Glutamatergic neuron (in vitro differentiated cells): ENCODE results near the gene LAMC1. TPM values are rescaled to one million over a fixed set of nuclear protein-coding genes. Genes with fewer than 3 reads are reported as not detected.

Source experiments
- DNase-seq: peaks from one replicate; pipeline ENCODE4 v3.0.0; 2022
- H3K27ac Mint-ChIP-seq: one replicate; pipeline ENCODE4 v1.8.0; 2020; ENCODE audit warnings: mild to moderate bottlenecking, mixed read lengths, inconsistent platforms; ENCODE audit not compliant: unreplicated experiment
- H3K27me3 Mint-ChIP-seq: one replicate; pipeline ENCODE4 v1.8.0; 2020; ENCODE audit warnings: mild to moderate bottlenecking, moderate library complexity, mixed read lengths, inconsistent platforms; ENCODE audit not compliant: unreplicated experiment
- H3K36me3 Mint-ChIP-seq: one replicate; pipeline ENCODE4 v1.8.0; 2020; ENCODE audit warnings: mild to moderate bottlenecking, mixed read lengths, inconsistent platforms; ENCODE audit not compliant: unreplicated experiment
- H3K4me1 Mint-ChIP-seq: one replicate; pipeline ENCODE4 v1.8.0; 2020; ENCODE audit warnings: mild to moderate bottlenecking, low read depth, mixed read lengths, inconsistent platforms; ENCODE audit not compliant: unreplicated experiment
- H3K4me3 Mint-ChIP-seq: one replicate; pipeline ENCODE4 v1.8.0; 2020; ENCODE audit warnings: mild to moderate bottlenecking, mixed read lengths, inconsistent platforms; ENCODE audit not compliant: unreplicated experiment
- H3K9me3 Mint-ChIP-seq: one replicate; pipeline ENCODE4 v1.8.0; 2020; ENCODE audit warnings: mild to moderate bottlenecking, moderate library complexity, mixed read lengths, inconsistent platforms; ENCODE audit not compliant: unreplicated experiment
- total RNA-seq: library from RNA; stranded (reverse); fragmentation: NEBNext Ultra II Directional; extraction: Animal tissue kit (Norgen Biotek cat#: 25700); gene quantifications from one replicate; pipeline ENCODE4 v1.2.1, GENCODE V29; 2021; ENCODE audit not compliant: unreplicated experiment
- TF ChIP-seq, protein P1 (sequence below): fragments of 200-600 bp; sonication (generic); IDR thresholded peaks from one replicate; pipeline ENCODE4 v1.5.0; 2021; ENCODE audit not compliant: partially characterized antibody, unreplicated experiment

Gene LAMC1
- total RNA-seq, 1 donor from 2014 or later = 51.8 TPM

DNA sequence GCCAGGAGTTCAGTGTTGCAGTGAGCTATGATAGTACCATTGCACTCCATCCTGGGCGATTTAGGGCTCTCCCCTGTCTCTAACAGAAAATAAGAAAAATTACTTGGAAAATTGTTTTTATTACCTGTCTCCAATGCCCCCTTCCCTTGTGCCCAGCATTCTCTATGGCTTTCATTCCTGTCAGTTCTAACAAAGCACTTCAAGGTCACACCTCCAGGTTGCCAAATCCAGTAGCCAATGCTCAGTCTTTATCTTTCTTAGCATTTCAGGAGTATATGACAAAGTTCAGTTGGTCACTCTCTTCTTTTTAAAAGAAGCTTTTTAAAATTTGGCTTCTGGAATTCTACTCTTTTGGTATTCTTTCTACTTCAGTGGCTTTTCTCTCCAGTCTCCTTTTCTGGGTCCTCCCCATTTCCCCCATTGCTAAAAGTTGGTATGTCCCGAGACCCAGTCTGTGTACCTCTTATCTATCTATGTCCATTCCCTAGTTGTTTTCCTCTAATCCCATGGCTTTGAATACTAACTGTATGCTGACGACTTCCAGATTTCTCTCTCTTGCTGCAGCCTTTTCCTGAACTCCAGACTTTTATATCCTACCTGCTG lies 69.9 kb downstream of the LAMC1 start:
- DNase-seq = no peak
- Mint-ChIP-seq H3K9me3 (peaks cover 2% of the 10 kb centered on the region), H3K27me3 (peaks cover 1% of the 10 kb centered on the region), H3K4me3 (no peak overlapping the region), H3K27ac (no peak overlapping the region), H3K36me3 (no peaks in the 10 kb centered on the region), H3K4me1 (peaks cover 22% of the 10 kb centered on the region)
- TF ChIP-seq, protein P1, sequence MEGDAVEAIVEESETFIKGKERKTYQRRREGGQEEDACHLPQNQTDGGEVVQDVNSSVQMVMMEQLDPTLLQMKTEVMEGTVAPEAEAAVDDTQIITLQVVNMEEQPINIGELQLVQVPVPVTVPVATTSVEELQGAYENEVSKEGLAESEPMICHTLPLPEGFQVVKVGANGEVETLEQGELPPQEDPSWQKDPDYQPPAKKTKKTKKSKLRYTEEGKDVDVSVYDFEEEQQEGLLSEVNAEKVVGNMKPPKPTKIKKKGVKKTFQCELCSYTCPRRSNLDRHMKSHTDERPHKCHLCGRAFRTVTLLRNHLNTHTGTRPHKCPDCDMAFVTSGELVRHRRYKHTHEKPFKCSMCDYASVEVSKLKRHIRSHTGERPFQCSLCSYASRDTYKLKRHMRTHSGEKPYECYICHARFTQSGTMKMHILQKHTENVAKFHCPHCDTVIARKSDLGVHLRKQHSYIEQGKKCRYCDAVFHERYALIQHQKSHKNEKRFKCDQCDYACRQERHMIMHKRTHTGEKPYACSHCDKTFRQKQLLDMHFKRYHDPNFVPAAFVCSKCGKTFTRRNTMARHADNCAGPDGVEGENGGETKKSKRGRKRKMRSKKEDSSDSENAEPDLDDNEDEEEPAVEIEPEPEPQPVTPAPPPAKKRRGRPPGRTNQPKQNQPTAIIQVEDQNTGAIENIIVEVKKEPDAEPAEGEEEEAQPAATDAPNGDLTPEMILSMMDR = no peak

DNA sequence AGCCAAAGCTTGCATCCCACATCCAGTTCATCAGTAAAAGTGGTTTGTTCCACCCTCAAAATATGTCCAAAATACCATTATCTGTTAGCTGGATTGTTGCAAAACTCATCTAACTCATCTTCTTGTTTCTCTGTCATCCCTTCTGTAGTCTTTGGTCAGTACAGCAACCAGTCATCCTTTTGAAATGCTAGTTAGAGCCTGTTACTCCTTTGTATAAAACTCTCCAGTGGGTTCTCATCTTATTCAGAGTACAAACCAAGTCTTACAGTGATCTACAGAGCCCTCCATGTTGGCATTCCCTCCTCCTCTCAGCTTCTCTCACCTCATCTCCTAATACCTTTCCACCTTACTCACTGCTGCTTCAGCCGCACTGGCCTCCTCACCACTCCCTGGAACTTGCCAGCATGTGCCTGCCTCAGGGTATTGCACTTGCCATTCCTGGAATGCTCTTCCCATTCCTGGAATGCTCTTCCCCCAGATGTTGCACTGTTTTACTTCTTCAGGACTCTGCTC lies 70.6 kb downstream of the LAMC1 start:
- Mint-ChIP-seq H3K36me3 (no peaks in the 10 kb centered on the region), H3K4me3 (no peak overlapping the region), H3K27ac (no peak overlapping the region), H3K4me1 (peaks cover 22% of the 10 kb centered on the region), H3K9me3 (peaks cover 2% of the 10 kb centered on the region), H3K27me3 (peaks cover 1% of the 10 kb centered on the region)
- no peak for DNase-seq
- TF ChIP-seq, protein P1 = no peak

DNA sequence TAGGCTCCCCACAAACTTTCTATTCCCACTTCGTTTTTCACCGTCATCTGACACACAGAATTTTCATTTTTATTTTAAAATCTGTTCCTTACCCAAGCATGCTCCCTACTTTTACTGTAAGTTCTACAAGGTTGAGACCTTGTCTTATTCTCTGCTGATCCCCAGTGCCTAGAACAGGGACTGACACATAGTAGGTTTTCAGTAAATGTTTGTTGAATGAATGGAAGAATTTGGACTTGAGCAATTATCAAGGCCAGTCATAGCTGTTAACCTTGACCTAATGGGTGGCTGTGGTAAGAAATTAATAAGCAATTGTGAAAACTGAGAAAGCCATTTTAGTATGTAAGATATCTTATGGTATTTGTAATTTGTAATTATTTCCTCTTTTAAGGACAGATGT lies 71.1 kb downstream of the LAMC1 start:
- H3K4me1 Mint-ChIP-seq = peaks cover 22% of the 10 kb centered on the region

DNA sequence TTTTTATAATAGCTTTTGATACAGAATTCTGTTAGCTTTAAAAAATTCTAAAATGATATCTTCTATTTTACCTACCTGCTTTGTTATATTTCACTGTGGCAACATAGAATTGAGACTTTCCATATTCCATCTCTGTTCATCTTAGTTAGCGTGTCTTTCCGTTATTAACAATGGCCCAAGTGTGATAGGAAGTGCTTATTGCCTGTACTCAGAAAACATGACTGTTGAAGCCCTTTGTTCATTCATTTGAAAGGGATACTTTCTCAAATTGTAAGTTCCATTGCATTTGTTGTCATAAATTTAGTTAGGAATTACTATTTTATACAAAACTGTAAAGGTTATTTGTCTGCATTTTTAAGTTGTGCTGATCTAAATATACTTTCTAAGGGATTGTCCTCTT lies 73.1 kb downstream of the LAMC1 start:
- H3K4me3 Mint-ChIP-seq = no peak overlapping the region
- no peaks in the 10 kb centered on the region for H3K36me3 Mint-ChIP-seq
- no peak overlapping the region for H3K27ac Mint-ChIP-seq
- peaks cover 1% of the 10 kb centered on the region for H3K27me3 Mint-ChIP-seq
- peaks cover 2% of the 10 kb centered on the region for H3K9me3 Mint-ChIP-seq
- no peak for DNase-seq
- TF ChIP-seq, protein P1 = no peak
- peaks cover 9% of the 10 kb centered on the region for H3K4me1 Mint-ChIP-seq

More for the DNA sequence above, 71.1 kb downstream of the LAMC1 start:
- H3K27me3 Mint-ChIP-seq = peaks cover 1% of the 10 kb centered on the region
- TF ChIP-seq, protein P1 = no peak
- H3K36me3 Mint-ChIP-seq = no peaks in the 10 kb centered on the region
- no peak for DNase-seq
- no peak overlapping the region for H3K4me3 Mint-ChIP-seq
- H3K9me3 Mint-ChIP-seq = peaks cover 2% of the 10 kb centered on the region
- no peak overlapping the region for H3K27ac Mint-ChIP-seq

DNA sequence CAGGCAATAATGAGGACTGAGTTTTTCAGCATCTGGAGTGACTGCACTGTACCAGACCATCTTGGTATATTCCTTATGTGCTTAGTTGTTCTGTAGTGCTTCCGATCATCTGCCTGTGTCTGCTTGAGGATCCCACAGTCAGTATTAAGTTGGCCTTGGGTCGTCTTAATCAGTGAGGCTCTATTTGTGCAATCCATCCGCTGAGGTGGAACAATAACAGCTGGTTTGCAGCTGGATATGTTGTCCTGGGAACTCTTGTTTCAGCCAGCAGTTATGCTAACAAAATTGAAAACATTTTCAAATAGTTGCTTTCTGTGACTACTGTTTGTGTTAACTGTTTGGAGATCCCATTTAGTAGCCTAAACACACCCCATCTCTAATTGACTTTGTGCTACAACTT lies 73.7 kb downstream of the LAMC1 start:
- peaks cover 7% of the 10 kb centered on the region for H3K4me1 Mint-ChIP-seq
- no peak overlapping the region for H3K27ac Mint-ChIP-seq
- no peak overlapping the region for H3K4me3 Mint-ChIP-seq
- DNase-seq = no peak
- TF ChIP-seq, protein P1 = no peak
- no peaks in the 10 kb centered on the region for H3K36me3 Mint-ChIP-seq
- H3K9me3 Mint-ChIP-seq = peaks cover 2% of the 10 kb centered on the region
- H3K27me3 Mint-ChIP-seq = peaks cover 1% of the 10 kb centered on the region
